Esophagus squamous epithelium (tissue), 4 donors: ENCODE results near the gene ROM1.

ENCODE experiments used
- POLR2A ChIP-seq, 4 donors: fragments of 450-650 bp; IDR thresholded peaks; one replicate each; pipeline ENCODE4 v1.6.1; 2017; ENCODE audit warnings: antibody characterized with exemption in 4 of 4, mild to moderate bottlenecking in 4 of 4, moderate library complexity in 3 of 4
- TF ChIP-seq, protein P1 (sequence below), 6 experiments: fragments of 450-650 bp in 4 of 6; fragments of 200-600 bp in 2 of 6; sonication (generic) in 2 of 6; IDR thresholded peaks; one replicate each; pipeline ENCODE4 v1.5.1; 2016 to 2019; ENCODE audit warnings: antibody characterized with exemption in 6 of 6, mild to moderate bottlenecking in 4 of 6, moderate library complexity in 4 of 6

DNA sequence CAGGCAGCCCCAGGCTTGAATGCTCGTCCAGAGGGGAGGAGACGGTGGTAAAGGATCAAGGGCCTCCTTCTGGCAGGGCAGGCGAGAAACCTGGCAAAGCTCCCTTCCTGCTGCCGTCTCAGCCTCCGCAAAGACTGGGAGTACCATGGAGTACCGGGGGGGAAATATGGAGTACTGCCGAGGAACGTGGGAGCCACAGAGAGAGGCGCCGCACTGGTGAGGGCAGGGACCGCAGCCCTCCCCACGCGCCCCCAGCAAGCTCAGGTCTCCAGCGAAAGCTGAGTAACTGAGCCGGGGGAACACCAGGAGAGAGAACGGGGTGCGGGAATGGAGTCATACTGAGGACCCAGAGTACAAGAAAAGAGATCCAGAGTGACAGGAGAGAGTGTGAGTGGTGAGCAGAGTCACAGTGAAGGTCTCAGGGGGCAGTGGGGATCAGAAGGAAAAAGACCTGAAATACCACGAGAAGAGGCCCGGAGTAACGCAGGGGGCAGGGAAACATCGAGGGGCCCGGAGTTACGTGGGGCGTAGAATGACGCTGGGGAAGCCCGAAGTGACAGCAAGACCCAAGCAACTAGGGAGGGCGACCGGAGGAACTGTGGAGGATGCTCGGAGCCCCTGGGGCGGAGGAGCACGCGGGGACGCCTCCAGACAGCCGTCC is 1.2 kb upstream of the ROM1 start:
- TF ChIP-seq, protein P1, sequence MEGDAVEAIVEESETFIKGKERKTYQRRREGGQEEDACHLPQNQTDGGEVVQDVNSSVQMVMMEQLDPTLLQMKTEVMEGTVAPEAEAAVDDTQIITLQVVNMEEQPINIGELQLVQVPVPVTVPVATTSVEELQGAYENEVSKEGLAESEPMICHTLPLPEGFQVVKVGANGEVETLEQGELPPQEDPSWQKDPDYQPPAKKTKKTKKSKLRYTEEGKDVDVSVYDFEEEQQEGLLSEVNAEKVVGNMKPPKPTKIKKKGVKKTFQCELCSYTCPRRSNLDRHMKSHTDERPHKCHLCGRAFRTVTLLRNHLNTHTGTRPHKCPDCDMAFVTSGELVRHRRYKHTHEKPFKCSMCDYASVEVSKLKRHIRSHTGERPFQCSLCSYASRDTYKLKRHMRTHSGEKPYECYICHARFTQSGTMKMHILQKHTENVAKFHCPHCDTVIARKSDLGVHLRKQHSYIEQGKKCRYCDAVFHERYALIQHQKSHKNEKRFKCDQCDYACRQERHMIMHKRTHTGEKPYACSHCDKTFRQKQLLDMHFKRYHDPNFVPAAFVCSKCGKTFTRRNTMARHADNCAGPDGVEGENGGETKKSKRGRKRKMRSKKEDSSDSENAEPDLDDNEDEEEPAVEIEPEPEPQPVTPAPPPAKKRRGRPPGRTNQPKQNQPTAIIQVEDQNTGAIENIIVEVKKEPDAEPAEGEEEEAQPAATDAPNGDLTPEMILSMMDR (IDR thresholded peaks at IDR 0.05): peak in 1 of 6 experiments; percentile 8
- TF ChIP-seq POLR2A (IDR thresholded peaks at IDR 0.05): no peak
